Loucy (cell line): ENCODE measurements around the gene ANGEL1.

Source experiments
- H2AFZ ChIP-seq: fragments of 200-600 bp; sonication (generic); 2 replicates; pipeline ENCODE4 v1.6.0; 2016; ENCODE audit warnings: antibody characterized with exemption, mild to moderate bottlenecking, low read length, moderate library complexity
- H3F3A ChIP-seq: fragments of 200-600 bp; 2 replicates; pipeline ENCODE4 v1.6.0; 2016; ENCODE audit warnings: antibody characterized with exemption, low read depth, mild to moderate bottlenecking
- H3K27me3 ChIP-seq: fragments of 200-600 bp; sonication (generic); 2 replicates; pipeline ENCODE4 v1.6.1; 2014; ENCODE audit warnings: low read length, mild to moderate bottlenecking; ENCODE audit not compliant: insufficient read depth, poor library complexity, severe bottlenecking
- H3K36me3 ChIP-seq: fragments of 200-600 bp; sonication (generic); 2 replicates; pipeline ENCODE4 v1.6.1; 2016; ENCODE audit warnings: low read length; ENCODE audit not compliant: insufficient read depth
- H3K4me1 ChIP-seq: fragments of 200-600 bp; sonication (generic); 2 replicates; pipeline ENCODE4 v1.5.1; 2014; ENCODE audit warnings: low read length, mild to moderate bottlenecking; ENCODE audit not compliant: insufficient read depth, poor library complexity, severe bottlenecking
- H3K4me2 ChIP-seq: fragments of 200-600 bp; sonication (generic); 2 replicates; pipeline ENCODE4 v1.6.0; 2014; ENCODE audit warnings: antibody characterized with exemption, low read length, low read depth, mild to moderate bottlenecking; ENCODE audit not compliant: poor library complexity, severe bottlenecking
- H3K4me3 ChIP-seq: fragments of 200-600 bp; sonication (generic); 2 replicates; pipeline ENCODE4 v1.5.1; 2014; ENCODE audit warnings: low read length, mild to moderate bottlenecking, mixed read lengths; ENCODE audit not compliant: poor library complexity, severe bottlenecking
- H3K79me2 ChIP-seq: fragments of 200-600 bp; sonication (generic); 2 replicates; pipeline ENCODE4 v1.6.1; 2014; ENCODE audit warnings: low read length; ENCODE audit not compliant: insufficient read depth
- H3K9ac ChIP-seq: fragments of 200-600 bp; sonication (generic); 2 replicates; pipeline ENCODE4 v1.6.0; 2014; ENCODE audit warnings: mild to moderate bottlenecking, low read depth, low read length, moderate library complexity; ENCODE audit not compliant: poor library complexity, severe bottlenecking
- H3K9me2 ChIP-seq: fragments of 200-600 bp; sonication (generic); replicated peaks from 2 replicates; pipeline ENCODE4 v1.6.1; 2016; ENCODE audit warnings: low read depth, low read length, mixed read lengths
- H3K9me3 ChIP-seq: fragments of 200-600 bp; sonication (generic); 2 replicates; pipeline ENCODE4 v1.6.1; 2014; ENCODE audit warnings: mild to moderate bottlenecking, antibody characterized with exemption, low read length, low read depth; ENCODE audit not compliant: insufficient read depth
- H4K20me1 ChIP-seq: fragments of 200-600 bp; sonication (generic); 2 replicates; pipeline ENCODE4 v1.6.0; 2014; ENCODE audit warnings: antibody characterized with exemption, low read length, mild to moderate bottlenecking; ENCODE audit not compliant: insufficient read depth, poor library complexity, severe bottlenecking
- EZH2phosphoT487 ChIP-seq: fragments of 200-600 bp; IDR thresholded peaks from 2 replicates; pipeline ENCODE4 v1.6.1; 2018; ENCODE audit warnings: antibody characterized with exemption, mild to moderate bottlenecking, moderate library complexity, borderline replicate concordance
- TF ChIP-seq, protein P1 (sequence below): fragments of 200-600 bp; sonication (generic); conservative IDR thresholded peaks from 2 replicates; pipeline ENCODE4 v1.5.1; 2014; ENCODE audit warnings: mild to moderate bottlenecking, antibody characterized with exemption, low read length

The ANGEL1 gene

DNA sequence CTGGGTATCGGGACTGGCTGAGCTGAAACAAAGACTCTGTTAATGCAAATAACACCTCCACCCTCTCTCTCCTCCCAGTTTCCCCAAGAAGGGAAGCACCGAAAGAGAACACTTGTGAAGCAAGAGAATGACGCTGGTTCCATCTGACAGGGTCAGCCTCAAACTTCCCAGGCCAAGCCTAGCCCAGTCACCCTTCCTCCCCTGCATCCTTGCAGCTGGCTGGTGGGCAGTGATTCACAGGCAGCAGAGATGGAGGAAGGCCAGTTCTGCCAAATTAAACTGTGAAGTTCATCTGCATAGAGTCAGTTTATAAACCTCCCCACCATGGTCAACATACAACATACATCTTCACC lies 16.3 kb upstream of the ANGEL1 start:
- H3K9me2 ChIP-seq: no peaks in the 10 kb centered on the region
- H3K79me2 ChIP-seq: no peaks in the 10 kb centered on the region
- H3K4me1 ChIP-seq: no peaks in the 10 kb centered on the region
- no peaks in the 10 kb centered on the region for H3K9me3 ChIP-seq
- no peaks in the 10 kb centered on the region for H3K36me3 ChIP-seq
- no peak overlapping the region for H2AFZ ChIP-seq
- H3K27me3 ChIP-seq: peaks cover 9% of the 10 kb centered on the region
- H3K4me3 ChIP-seq: no peak overlapping the region
- H3K4me2 ChIP-seq: no peak overlapping the region
- no peak overlapping the region for H3K9ac ChIP-seq
- no peaks in the 10 kb centered on the region for H4K20me1 ChIP-seq
- TF ChIP-seq EZH2phosphoT487: no peak
- TF ChIP-seq, protein P1, sequence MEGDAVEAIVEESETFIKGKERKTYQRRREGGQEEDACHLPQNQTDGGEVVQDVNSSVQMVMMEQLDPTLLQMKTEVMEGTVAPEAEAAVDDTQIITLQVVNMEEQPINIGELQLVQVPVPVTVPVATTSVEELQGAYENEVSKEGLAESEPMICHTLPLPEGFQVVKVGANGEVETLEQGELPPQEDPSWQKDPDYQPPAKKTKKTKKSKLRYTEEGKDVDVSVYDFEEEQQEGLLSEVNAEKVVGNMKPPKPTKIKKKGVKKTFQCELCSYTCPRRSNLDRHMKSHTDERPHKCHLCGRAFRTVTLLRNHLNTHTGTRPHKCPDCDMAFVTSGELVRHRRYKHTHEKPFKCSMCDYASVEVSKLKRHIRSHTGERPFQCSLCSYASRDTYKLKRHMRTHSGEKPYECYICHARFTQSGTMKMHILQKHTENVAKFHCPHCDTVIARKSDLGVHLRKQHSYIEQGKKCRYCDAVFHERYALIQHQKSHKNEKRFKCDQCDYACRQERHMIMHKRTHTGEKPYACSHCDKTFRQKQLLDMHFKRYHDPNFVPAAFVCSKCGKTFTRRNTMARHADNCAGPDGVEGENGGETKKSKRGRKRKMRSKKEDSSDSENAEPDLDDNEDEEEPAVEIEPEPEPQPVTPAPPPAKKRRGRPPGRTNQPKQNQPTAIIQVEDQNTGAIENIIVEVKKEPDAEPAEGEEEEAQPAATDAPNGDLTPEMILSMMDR: no peak
- no peaks in the 10 kb centered on the region for H3F3A ChIP-seq

- Histone ChIP-seq H3K4me2 (no peak overlapping the region), H3K9me2 (no peaks in the 10 kb centered on the region), H2AFZ (no peak overlapping the region), H3K79me2 (no peaks in the 10 kb centered on the region), H3K4me1 (no peaks in the 10 kb centered on the region), H3K36me3 (no peaks in the 10 kb centered on the region), H3K9ac (no peak overlapping the region), H3F3A (no peaks in the 10 kb centered on the region), H4K20me1 (no peaks in the 10 kb centered on the region), H3K9me3 (no peaks in the 10 kb centered on the region), H3K4me3 (no peak overlapping the region), H3K27me3 (peaks cover 9% of the 10 kb centered on the region)
- TF ChIP-seq, protein P1: no peak
- no peak for TF ChIP-seq EZH2phosphoT487
These were observed 15.8 kb upstream of the ANGEL1 start for GRCh38 chr14:76828339-76829012.

GRCh38 chr14:76827696-76828296 lies 15.1 kb upstream of the ANGEL1 start:
- Histone ChIP-seq H3K4me3 (no peak overlapping the region), H3K9ac (no peak overlapping the region), H4K20me1 (no peaks in the 10 kb centered on the region), H3K4me2 (no peak overlapping the region), H3K79me2 (no peaks in the 10 kb centered on the region), H3K36me3 (no peaks in the 10 kb centered on the region), H3K4me1 (no peaks in the 10 kb centered on the region), H2AFZ (no peak overlapping the region), H3K9me2 (no peaks in the 10 kb centered on the region), H3F3A (no peaks in the 10 kb centered on the region), H3K27me3 (peaks cover 9% of the 10 kb centered on the region), H3K9me3 (no peaks in the 10 kb centered on the region)
- no peak for TF ChIP-seq EZH2phosphoT487
- TF ChIP-seq, protein P1: no peak
